GM23338 (cell line): Measurements from ENCODE around the gene BAIAP2.

ENCODE experiments used
- CREB1 ChIP-seq: fragments of 250-450 bp; sonication (Bioruptor Pico); IDR thresholded peaks from 2 replicates; pipeline ENCODE4 v1.5.0; 2020; ENCODE audit warnings: low read depth, mild to moderate bottlenecking, moderate library complexity
- EZH2 ChIP-seq: fragments of 200-600 bp; sonication (generic); IDR thresholded peaks from one replicate; pipeline ENCODE4 v1.8.0; 2017; ENCODE audit warnings: antibody characterized with exemption, mild to moderate bottlenecking, low read depth; ENCODE audit not compliant: unreplicated experiment
- NANOG ChIP-seq: IDR thresholded peaks from 2 replicates; pipeline ENCODE4 v1.6.1; 2016; ENCODE audit warnings: antibody characterized with exemption, borderline replicate concordance
- POLR2AphosphoS5 ChIP-seq: IDR thresholded peaks from 2 replicates; pipeline ENCODE4 v1.6.1; 2016; ENCODE audit warnings: antibody characterized with exemption, low read depth
- REST ChIP-seq: IDR thresholded peaks from one replicate; pipeline ENCODE4 v1.6.1; 2018; ENCODE audit warnings: antibody characterized with exemption; ENCODE audit not compliant: unreplicated experiment
- TF ChIP-seq, protein P1 (sequence below): IDR thresholded peaks from 2 replicates; pipeline ENCODE4 v1.6.1; 2016; ENCODE audit warnings: antibody characterized with exemption
- TF ChIP-seq, protein P2 (sequence below), 2 experiments: fragments of 200-600 bp in 1 of 2; sonication (generic) in 1 of 2; conservative IDR thresholded peaks; 2 replicates each; pipeline versions ENCODE4 v1.5.1 to v1.6.1; 2016 to 2017; ENCODE audit warnings: antibody characterized with exemption in 2 of 2, low read depth in 2 of 2, mild to moderate bottlenecking in 2 of 2, moderate library complexity in 1 of 2

GRCh38 chr17:81102352-81102751 is 67.4 kb downstream of the BAIAP2 start:
- TF ChIP-seq, protein P1, sequence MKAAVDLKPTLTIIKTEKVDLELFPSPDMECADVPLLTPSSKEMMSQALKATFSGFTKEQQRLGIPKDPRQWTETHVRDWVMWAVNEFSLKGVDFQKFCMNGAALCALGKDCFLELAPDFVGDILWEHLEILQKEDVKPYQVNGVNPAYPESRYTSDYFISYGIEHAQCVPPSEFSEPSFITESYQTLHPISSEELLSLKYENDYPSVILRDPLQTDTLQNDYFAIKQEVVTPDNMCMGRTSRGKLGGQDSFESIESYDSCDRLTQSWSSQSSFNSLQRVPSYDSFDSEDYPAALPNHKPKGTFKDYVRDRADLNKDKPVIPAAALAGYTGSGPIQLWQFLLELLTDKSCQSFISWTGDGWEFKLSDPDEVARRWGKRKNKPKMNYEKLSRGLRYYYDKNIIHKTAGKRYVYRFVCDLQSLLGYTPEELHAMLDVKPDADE = no peak
- TF ChIP-seq, protein P2, sequence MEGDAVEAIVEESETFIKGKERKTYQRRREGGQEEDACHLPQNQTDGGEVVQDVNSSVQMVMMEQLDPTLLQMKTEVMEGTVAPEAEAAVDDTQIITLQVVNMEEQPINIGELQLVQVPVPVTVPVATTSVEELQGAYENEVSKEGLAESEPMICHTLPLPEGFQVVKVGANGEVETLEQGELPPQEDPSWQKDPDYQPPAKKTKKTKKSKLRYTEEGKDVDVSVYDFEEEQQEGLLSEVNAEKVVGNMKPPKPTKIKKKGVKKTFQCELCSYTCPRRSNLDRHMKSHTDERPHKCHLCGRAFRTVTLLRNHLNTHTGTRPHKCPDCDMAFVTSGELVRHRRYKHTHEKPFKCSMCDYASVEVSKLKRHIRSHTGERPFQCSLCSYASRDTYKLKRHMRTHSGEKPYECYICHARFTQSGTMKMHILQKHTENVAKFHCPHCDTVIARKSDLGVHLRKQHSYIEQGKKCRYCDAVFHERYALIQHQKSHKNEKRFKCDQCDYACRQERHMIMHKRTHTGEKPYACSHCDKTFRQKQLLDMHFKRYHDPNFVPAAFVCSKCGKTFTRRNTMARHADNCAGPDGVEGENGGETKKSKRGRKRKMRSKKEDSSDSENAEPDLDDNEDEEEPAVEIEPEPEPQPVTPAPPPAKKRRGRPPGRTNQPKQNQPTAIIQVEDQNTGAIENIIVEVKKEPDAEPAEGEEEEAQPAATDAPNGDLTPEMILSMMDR (conservative IDR thresholded peaks at IDR 0.05; ENCODE audit: low read depth in 2 of 2) = no peak
- TF ChIP-seq EZH2 (no peak), REST (no peak), POLR2AphosphoS5 (no peak), NANOG (no peak), CREB1 (CRISPR knock-in tag) (no peak)
